Right renal pelvis (tissue), 4 donors: Measurements from ENCODE around the gene TMEM229B. TPM values are rescaled to one million over a fixed set of nuclear protein-coding genes. Genes with fewer than 3 reads are reported as not detected.
"Not testable (repeated sequence)": the region's sequence is repeated elsewhere in the genome, so short reads cannot be mapped to it uniquely, and the experiment has no call there.

Experiments used
- DNase-seq, 4 donors: peaks; one replicate each; pipeline ENCODE4 v3.0.0-alpha.2; 2013; ENCODE audit warnings: low read depth in 4 of 4, low spot score in 3 of 4, missing footprints in 1 of 4
- polyA plus RNA-seq, 4 donors: library from polyadenylated mRNA; unstranded; fragments of 120-200 nt; gene quantifications; one replicate each; pipeline ENCODE4 v1.2.1, GENCODE V29; 2013; ENCODE audit not compliant: insufficient read length in 4 of 4

Gene TMEM229B
- polyA plus RNA-seq, 4 donors = 2.5 to 3.9 (median 2.8) TPM

DNA sequence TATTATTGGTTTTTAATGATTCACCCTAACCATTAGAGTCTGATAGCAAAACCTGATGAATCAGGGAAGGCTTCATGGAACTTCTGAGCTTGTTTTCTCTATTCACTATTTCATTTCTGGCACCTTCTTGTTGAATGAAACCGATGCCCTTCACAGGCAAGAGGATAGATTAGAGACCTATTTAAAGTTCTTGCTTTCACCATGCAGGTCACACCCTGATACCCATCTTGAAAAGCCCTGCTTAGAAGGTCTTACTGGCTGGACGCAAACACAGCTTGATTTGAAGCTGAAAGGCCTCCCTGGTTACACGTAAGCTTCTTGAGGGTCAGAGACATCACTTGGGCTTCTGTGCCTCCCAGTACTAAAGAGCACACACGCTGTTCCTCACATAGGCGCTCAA lies 29.2 kb downstream of the TMEM229B start:
- no peak for DNase-seq

DNA sequence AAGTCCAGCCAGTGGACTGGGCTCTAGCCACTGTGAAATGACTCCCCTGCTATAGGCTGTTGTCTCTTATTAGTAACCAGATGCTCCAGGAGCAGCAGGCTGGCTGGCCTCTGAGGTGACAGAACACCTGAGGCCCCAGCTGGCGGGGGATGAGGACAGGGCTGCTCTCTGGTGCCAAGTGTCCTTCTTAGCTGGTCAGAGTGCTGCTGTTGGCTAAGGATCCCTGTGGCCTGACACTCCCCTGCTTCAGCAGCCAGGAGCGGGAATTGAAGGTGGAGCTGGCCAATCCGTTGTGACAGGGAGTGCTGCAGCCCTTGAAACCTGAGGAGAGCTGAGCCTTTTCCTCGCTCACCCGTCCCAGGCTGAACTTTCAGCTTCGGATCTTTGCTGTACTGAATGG lies 30.7 kb downstream of the TMEM229B start:
- peak; percentile 5 to 36 (median 17) for DNase-seq

- DNase-seq = no peak
Measured at GRCh38 chr14:67456732-67457131, 31.8 kb downstream of the TMEM229B start.

DNA sequence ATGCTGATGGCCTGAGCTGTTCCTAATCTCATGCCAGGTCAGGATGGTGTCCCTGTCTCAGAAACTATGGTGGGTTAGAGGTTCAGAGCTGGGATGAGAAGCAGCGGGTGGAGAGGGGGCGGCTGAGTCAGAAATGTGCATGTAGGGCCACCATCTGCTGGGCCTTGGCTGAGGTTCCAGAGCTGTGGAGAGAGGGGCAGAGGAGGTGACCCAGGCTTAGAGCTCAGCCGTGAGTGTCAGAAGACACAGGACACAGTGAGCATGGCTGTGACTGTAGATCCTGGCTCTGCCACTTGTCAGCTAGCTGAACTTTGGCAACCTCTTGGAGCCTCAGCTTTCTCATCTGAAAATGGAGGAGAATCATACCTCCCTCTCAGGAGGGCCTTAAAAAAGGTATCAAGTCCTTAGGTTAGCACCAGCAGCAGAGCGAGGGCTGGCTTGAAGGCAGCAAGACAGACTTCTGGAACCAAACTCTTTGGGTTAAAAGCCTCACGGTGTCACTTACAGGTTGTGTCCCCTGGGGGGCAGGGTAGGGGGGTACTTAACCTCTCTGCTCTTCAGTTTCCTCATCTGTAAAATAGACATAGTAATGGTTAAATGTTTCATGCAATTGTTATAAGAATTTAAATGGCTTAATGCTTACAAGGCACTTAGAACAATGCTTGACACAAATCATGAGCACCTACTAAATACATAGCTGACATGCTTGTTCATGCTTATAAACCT lies 34.8 kb downstream of the TMEM229B start:
- DNase-seq = no peak

DNA sequence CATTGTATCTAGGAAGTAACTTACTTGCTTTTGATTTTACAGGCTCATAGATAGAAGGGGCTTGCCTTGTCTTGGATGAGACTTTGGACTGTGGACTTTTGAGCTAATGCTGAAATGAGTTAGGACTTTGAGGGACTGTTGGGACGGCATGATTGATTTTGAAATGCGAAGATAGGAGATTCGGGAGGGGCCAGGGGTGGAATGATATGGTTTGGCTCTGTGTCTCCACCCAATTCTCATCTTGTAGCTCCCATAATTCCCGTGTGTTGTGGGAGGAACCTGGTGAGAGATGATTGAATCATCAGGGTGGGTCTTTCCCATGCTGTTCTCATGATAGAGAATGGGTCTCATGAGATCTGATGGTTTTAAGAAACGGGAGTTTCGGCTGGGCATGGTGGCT lies 36.9 kb downstream of the TMEM229B start:
- not testable (repeated sequence) for DNase-seq

DNA sequence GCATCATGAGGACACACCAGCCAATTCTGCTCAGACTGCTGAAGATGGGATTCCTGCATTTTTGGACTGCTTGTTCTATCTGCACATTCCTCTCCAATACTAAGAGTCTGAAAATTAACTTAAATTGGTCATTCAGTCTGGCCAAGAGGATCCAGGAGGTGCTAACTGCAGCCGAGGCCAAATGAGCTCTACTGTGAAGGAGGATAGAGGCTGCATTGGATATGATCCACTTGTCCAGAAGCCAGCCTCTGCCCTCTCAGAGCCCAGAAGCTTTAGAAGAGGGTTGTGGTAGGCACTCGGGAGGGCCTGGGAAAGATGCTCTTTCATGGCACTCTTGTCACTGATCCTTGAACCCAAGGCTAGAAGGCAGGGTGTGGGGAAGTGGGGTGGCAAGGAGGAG lies 39.4 kb downstream of the TMEM229B start:
- DNase-seq = no peak

DNA sequence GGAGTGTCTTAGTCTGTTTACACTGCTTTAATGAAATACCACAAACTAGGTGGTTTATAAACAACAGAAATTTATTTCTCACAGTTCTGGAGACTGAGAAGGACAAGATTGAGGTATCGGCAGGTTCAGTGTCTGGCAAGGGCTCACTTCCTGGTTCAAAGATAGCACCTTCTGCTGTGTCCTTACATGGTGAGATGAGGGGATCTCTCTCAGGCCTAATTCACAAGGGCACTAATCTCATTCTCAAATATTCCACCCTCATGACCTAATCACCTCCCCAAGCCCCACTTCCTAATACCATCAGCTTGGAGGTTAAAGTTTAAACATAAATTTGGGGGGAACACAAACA lies 41.5 kb downstream of the TMEM229B start:
- DNase-seq = no peak

GRCh38 chr14:67446371-67447032 lies 42.0 kb downstream of the TMEM229B start:
- no peak for DNase-seq

DNA sequence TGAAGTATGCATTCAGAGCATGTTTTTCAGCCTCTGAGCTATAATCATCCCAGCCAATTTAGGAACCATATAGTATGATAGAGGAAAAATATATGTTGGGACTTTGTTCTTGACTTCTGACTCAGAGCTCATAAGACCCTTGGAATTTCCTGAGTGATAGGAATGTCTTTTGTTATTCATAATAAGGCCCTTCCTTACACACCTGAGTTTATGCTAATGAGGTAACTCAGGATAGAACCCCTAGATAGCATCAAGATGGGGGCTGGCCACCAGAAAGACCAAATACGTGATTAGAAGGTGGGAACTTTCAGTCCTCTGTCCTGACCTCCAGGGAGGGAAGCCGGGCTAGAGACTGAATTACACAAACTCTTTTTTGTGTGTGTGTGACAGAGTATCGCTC lies 44.1 kb downstream of the TMEM229B start:
- no peak for DNase-seq

- DNase-seq = no peak
Measured at GRCh38 chr14:67442139-67442906, 46.2 kb downstream of the TMEM229B start.

DNA sequence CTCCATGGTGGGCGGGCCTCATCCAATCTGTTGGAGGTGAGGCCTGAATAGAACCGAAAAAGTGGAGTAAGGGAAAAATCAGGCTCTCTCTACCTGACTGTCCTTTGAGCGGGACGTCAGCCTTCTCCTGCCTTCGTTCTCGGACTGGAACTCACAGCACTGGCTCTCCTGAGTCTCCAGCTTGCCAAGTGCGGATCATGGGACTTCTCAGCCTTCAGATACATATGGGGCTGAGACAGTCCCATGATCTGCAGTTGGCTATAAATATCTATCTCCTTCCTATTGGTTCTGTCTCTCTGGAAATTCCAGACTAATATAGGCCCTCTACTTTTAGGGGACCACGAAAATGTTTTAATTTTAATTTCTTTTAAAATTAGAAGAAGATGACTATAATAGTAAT lies 46.8 kb downstream of the TMEM229B start:
- no peak for DNase-seq

GRCh38 chr14:67441256-67441655 lies 47.3 kb downstream of the TMEM229B start:
- no peak for DNase-seq

- DNase-seq = no peak
Measured at GRCh38 chr14:67440513-67440912, 48.0 kb downstream of the TMEM229B start.

DNA sequence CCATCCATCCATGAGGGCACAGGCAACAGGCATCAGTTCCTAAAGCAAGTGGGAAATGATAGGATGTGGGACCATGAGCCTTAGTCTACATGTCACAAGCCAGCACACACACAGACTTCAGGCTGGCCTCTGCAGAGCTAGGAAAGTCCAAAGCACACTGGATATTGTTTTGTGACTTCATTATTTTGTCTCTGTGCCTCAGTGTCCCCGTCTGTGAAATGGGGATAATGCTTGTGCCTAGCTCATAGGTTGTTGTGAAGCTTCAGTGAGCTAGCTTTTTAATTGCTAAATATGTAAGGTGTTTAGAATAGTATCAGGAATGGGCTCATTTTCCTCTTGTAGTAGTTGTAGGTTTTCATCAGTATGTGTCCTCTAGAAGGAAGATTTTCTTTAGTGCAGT lies 49.6 kb downstream of the TMEM229B start:
- no peak for DNase-seq

GRCh38 chr14:67436006-67436866 lies 52.3 kb downstream of the TMEM229B start:
- no peak for DNase-seq

GRCh38 chr14:67435603-67436002 lies 52.9 kb downstream of the TMEM229B start:
- no peak for DNase-seq

DNA sequence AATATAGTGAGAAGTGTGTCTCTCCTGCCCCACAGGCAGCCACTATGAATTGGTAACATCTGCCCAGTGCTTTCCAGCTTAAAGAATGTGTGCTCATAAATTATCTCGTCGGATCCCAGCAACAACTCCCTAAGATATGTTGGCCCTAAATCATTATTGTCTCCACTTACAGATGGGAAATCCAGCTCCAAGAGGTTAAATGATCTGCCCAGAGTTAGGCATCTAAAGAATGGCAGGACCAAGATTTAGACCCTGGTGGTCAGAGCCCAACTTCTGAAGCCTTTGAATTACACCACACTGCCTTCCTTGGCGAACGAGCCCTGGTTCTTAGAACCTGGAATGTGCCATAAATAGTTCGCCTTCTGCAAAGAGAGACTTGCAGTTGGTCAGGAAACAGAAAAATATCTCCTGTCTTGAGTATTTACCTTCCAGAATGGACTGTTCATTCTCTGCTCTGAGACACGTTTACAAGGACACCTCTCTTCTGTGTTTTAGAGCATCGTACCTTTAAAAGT lies 56.4 kb downstream of the TMEM229B start:
- no peak for DNase-seq

- DNase-seq = no peak
Measured at GRCh38 chr14:67429510-67430205, 58.9 kb downstream of the TMEM229B start.

DNA sequence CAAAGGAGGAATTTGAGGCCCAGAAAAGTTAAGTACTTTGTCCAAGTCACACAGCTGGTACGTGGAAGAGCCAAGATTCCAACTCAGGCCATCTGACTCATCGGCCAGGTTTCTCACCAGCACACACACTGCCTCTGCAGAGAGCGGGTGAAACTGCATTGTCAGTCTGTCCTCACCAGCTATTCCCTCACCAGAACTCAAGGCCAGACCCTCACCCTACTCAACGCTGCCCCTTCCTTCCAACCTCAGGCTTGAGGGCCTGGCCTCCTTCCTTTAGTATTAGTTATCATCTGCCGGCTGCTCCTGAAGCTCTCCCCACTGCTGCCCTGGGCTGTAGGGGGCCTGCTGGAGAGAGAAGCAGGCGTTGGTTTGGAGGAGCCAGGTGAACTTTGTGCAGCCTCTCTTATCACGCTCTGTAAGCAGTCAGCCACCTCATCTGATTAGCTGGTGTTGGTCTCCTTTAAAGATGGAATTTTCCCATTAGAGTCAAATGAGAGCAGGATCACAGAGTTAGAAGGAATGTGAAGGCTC lies 60.0 kb downstream of the TMEM229B start:
- DNase-seq = no peak
